Gastrocnemius medialis (tissue), 4 donors: ENCODE measurements around the gene YIF1A. TPM values are rescaled to one million over a fixed set of nuclear protein-coding genes. Genes with fewer than 3 reads are reported as not detected.

Experiments
- ATAC-seq, 2 donors: fragments of 150-250 bp; one replicate each; pipeline ENCODE4 v1.9.1; 2016
- DNase-seq, 2 donors: peaks; one replicate each; pipeline ENCODE4 v3.0.0-alpha.2; 2019
- H3K27ac ChIP-seq, 4 donors: fragments of 200-600 bp; sonication (generic); 1 replicate in 1 of 4; 2 replicates in 3 of 4; pipeline ENCODE4 v1.5.1; 2016 to 2018; ENCODE audit warnings: mild to moderate bottlenecking in 2 of 4, moderate library complexity in 1 of 4
- H3K27me3 ChIP-seq, 3 donors: fragments of 200-600 bp; sonication (generic) in 2 of 3; 1 replicate in 1 of 3; 2 replicates in 2 of 3; pipeline versions ENCODE4 v1.5.1 to v1.6.0; 2016 to 2019; ENCODE audit warnings: mild to moderate bottlenecking in 1 of 3, moderate library complexity in 1 of 3
- H3K36me3 ChIP-seq, 2 donors: fragments of 200-600 bp; sonication (generic) in 1 of 2; one replicate each; pipeline ENCODE4 v1.5.1; 2017 to 2018
- H3K4me1 ChIP-seq, 2 donors: fragments of 200-600 bp; sonication (generic) in 1 of 2; one replicate each; pipeline ENCODE4 v1.5.1; 2016 to 2017; ENCODE audit warnings: mild to moderate bottlenecking in 2 of 2
- H3K4me3 ChIP-seq, 4 donors: fragments of 200-600 bp; sonication (generic) in 3 of 4; 1 replicate in 1 of 4; 2 replicates in 3 of 4; pipeline ENCODE4 v1.5.1; 2016 to 2019; ENCODE audit warnings: mild to moderate bottlenecking in 2 of 4
- H3K9me3 ChIP-seq, 3 donors: fragments of 200-600 bp; sonication (generic) in 2 of 3; 1 replicate in 1 of 3; 2 replicates in 2 of 3; pipeline ENCODE4 v1.5.1; 2016 to 2019
- POLR2A ChIP-seq, 2 donors: fragments of 450-650 bp; IDR thresholded peaks; one replicate each; pipeline ENCODE4 v1.6.1; 2017; ENCODE audit warnings: antibody characterized with exemption in 2 of 2, mild to moderate bottlenecking in 2 of 2, moderate library complexity in 2 of 2
- in situ Hi-C, 4 donors: fragments of 200-750 bp; cut with MboI; loops; one replicate each; pipeline versions ENCODE4 v1.15.0 to v1.8.0; 2017; ENCODE audit warnings: low sequenced_read_pairs in 4 of 4
- intact Hi-C: fragments of 100-400 bp; cut with DNase I; formaldehyde crosslinking; loops from one replicate; pipeline ENCODE4 v1.15.1; 2023; ENCODE audit warnings: low total_unique reads
- total RNA-seq, 4 donors: library from RNA; depleted of rRNA; stranded (reverse); fragments of >200 nt; gene quantifications; one replicate each; pipeline versions ENCODE4 v1.1.0 to v1.2.3, GENCODE V29; 2016
- TF ChIP-seq, protein P1 (sequence below), 5 experiments: fragments of 450-650 bp in 3 of 5; fragments of 200-600 bp in 2 of 5; sonication (generic) in 2 of 5; IDR thresholded peaks in 4 of 5; conservative IDR thresholded peaks in 1 of 5; 1 replicate in 4 of 5; 2 replicates in 1 of 5; pipeline ENCODE4 v1.5.1; 2016 to 2019; ENCODE audit warnings: antibody characterized with exemption in 5 of 5, mild to moderate bottlenecking in 3 of 5, moderate library complexity in 3 of 5

Gene YIF1A
- total RNA-seq, 4 donors from 2014 or later: 106 to 137 (median 113) TPM

DNA sequence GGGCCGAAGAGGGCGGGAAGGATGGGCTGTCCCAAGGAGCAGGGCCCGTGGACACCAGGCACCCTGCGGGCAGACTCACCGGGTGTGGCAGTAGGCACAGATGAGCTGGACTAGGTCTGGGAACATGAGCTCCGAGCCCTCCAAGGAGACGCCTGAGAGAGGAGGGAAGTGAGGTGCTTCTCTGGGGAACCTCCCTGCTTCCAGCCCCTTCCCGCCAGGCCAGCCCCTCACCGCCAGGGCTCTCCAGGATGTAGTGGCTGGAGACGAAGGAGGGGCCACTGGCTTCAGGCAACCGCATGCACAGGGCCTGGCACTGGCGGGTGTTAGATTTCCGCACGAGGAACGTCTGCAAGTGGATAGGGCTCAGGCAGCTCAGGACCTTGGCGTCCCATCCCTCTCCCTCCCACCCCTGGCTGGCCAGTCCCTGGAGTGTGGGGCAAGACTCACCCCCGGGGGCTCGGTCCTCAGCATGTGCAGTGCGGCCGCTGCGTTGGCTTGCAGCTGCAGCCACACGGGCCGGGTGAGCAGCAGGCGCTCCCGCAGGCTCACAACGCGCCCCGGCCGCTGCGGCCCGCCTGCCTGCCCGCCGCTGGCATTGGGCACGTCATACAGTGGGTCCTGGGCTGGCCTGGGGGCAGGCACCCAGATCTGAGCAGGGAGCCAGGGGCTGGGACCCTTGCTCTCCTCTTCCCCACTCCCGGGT is 46.7 kb upstream of the YIF1A start:
- no peaks in the 10 kb centered on the region for H3K27me3 ChIP-seq
- peak overlapping the region; percentile 57 to 65 (median 60) for H3K4me3 ChIP-seq
- ATAC-seq: peak; percentile 21 to 52
- H3K9me3 ChIP-seq: no peaks in the 10 kb centered on the region
- peaks cover 25 to 26% of the 10 kb centered on the region in 2 donors for H3K4me1 ChIP-seq
- peak in 1 of 2 donors; percentile 63 for DNase-seq
- peak overlapping the region; percentile 74 to 79 (median 76) for H3K27ac ChIP-seq
- peaks cover 0 to 25% of the 10 kb centered on the region in 2 donors for H3K36me3 ChIP-seq
- TF ChIP-seq POLR2A (IDR thresholded peaks at IDR 0.05): no peak
- TF ChIP-seq, protein P1, sequence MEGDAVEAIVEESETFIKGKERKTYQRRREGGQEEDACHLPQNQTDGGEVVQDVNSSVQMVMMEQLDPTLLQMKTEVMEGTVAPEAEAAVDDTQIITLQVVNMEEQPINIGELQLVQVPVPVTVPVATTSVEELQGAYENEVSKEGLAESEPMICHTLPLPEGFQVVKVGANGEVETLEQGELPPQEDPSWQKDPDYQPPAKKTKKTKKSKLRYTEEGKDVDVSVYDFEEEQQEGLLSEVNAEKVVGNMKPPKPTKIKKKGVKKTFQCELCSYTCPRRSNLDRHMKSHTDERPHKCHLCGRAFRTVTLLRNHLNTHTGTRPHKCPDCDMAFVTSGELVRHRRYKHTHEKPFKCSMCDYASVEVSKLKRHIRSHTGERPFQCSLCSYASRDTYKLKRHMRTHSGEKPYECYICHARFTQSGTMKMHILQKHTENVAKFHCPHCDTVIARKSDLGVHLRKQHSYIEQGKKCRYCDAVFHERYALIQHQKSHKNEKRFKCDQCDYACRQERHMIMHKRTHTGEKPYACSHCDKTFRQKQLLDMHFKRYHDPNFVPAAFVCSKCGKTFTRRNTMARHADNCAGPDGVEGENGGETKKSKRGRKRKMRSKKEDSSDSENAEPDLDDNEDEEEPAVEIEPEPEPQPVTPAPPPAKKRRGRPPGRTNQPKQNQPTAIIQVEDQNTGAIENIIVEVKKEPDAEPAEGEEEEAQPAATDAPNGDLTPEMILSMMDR (IDR thresholded peaks at IDR 0.05 in 4 of 5, conservative IDR thresholded peaks at IDR 0.05 in 1 of 5): no peak
- intact Hi-C loops: loop anchor here (5.0 kb wide), 1 partner anchor 68 kb away; the partner anchor contains the start of gene RAB1B
- in situ Hi-C loops: no loop called here

DNA sequence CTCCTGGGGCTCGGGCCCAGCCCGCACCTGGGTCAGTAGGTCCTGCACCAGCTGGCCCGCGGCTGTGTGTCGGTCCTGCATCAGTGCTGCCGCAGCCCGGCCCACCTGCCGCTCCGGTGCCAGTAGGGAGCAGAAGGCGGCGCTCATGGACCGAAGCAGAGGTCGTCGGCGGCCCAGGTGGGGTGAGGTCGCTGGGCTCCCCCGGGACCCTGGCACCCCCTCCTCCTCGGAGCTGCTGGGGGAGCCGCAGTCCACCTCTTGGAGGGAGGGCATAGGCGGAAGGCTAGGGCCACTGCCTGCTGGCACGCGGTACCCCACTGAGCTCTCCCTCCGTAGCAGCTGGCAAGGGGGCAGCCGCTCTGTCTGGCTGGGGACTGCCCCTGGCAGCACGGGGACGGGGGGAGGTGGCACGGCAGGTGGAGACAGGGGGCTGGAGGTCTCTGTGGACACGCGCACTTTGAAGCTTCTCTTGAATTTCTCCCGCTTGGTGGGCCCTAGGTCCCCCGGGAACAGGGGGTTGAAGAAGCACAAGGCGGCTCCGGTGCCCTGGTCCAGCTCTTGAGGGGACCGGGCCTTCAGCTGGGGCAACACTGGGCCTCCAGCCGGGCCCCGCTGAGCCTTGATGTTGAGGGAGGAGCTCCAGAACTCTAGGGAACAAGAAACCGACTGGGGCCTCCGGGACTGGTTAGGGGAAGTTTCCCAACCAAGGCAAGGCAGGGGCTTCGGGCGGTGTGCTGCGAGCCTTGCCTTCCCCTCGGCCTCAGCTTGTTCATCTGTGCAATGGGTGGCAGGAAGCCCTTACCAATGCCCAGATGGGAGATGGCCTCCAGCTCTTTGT is 45.9 kb upstream of the YIF1A start:
- in situ Hi-C loops: no loop called here
- ATAC-seq: no peak
- Histone ChIP-seq H3K27me3 (no peaks in the 10 kb centered on the region), H3K27ac (peak overlapping the region in 2 of 4 donors; percentile 75 to 79), H3K4me3 (peak overlapping the region in 2 of 4 donors; percentile 57 to 65), H3K9me3 (no peaks in the 10 kb centered on the region), H3K4me1 (peaks cover 25 to 26% of the 10 kb centered on the region in 2 donors), H3K36me3 (peaks cover 0 to 16% of the 10 kb centered on the region in 2 donors)
- intact Hi-C loops: loop anchor here (5.0 kb wide), 1 partner anchor 68 kb away; the partner anchor contains the start of gene RAB1B
- no peak for DNase-seq
- TF ChIP-seq, protein P1 (IDR thresholded peaks at IDR 0.05 in 4 of 5, conservative IDR thresholded peaks at IDR 0.05 in 1 of 5): no peak
- TF ChIP-seq POLR2A (IDR thresholded peaks at IDR 0.05): no peak

- DNase-seq (no peak), ATAC-seq (no peak)
- Histone ChIP-seq H3K4me3 (no peak overlapping the region), H3K27ac (no peak overlapping the region), H3K27me3 (no peaks in the 10 kb centered on the region), H3K9me3 (no peaks in the 10 kb centered on the region), H3K4me1 (peaks cover 25 to 26% of the 10 kb centered on the region in 2 donors), H3K36me3 (peaks cover 0 to 8% of the 10 kb centered on the region in 2 donors)
- TF ChIP-seq POLR2A (IDR thresholded peaks at IDR 0.05): no peak
- TF ChIP-seq, protein P1 (IDR thresholded peaks at IDR 0.05 in 4 of 5, conservative IDR thresholded peaks at IDR 0.05 in 1 of 5): no peak
- in situ Hi-C loops: no loop called here
- intact Hi-C loops: no loop called here
Measured at GRCh38 chr11:66333896-66334604, 45.1 kb upstream of the YIF1A start.

- no peak for DNase-seq
- Histone ChIP-seq H3K36me3 (peaks cover 0 to 1% of the 10 kb centered on the region in 2 donors), H3K4me1 (peaks cover 31 to 33% of the 10 kb centered on the region in 2 donors), H3K9me3 (no peaks in the 10 kb centered on the region), H3K27me3 (no peaks in the 10 kb centered on the region), H3K27ac (no peak overlapping the region), H3K4me3 (no peak overlapping the region)
- in situ Hi-C loops: no loop called here
- ATAC-seq: no peak
- TF ChIP-seq, protein P1 (IDR thresholded peaks at IDR 0.05 in 4 of 5, conservative IDR thresholded peaks at IDR 0.05 in 1 of 5): no peak
- TF ChIP-seq POLR2A (IDR thresholded peaks at IDR 0.05): no peak
- intact Hi-C loops: no loop called here
Measured at GRCh38 chr11:66333220-66333877, 44.4 kb upstream of the YIF1A start.
